HG02840 (cell line): Measurements from ENCODE around the gene CXCL1.

ENCODE experiments used
- ATAC-seq: cut with Tn5 transposase; IDR thresholded peaks from one replicate; pipeline ENCODE4 v1.9.1; 2021; ENCODE audit warnings: mild to moderate bottlenecking, moderate library complexity, moderate number of reproducible peaks; ENCODE audit not compliant: unreplicated experiment, low FRiP score

CXCL1 gene

GRCh38 chr4:73869130-73870055 is at the start of gene CXCL1:
CXCL1 (plus strand) TSS chr4:73869393; CDS start chr4:73869471, 78 bp downstream.
- ATAC-seq, result no peak

GRCh38 chr4:73821325-73821724 is 47.9 kb upstream of the CXCL1 start:
- ATAC-seq, result no peak

- ATAC-seq, result no peak
These were observed 46.8 kb upstream of the CXCL1 start for GRCh38 chr4:73822389-73822788.

- no peak for ATAC-seq
These were observed 46.2 kb upstream of the CXCL1 start for GRCh38 chr4:73822812-73823504.

GRCh38 chr4:73823760-73824159 is 45.4 kb upstream of the CXCL1 start:
- no peak for ATAC-seq

GRCh38 chr4:73828956-73829355 is 40.2 kb upstream of the CXCL1 start:
- no peak for ATAC-seq

- ATAC-seq, result no peak
These were observed 37.6 kb upstream of the CXCL1 start for GRCh38 chr4:73831569-73831968.

GRCh38 chr4:73832651-73833237 is 36.4 kb upstream of the CXCL1 start:
- no peak for ATAC-seq

- no peak for ATAC-seq
These were observed 32.6 kb upstream of the CXCL1 start, which contains the start of gene CXCL6 for GRCh38 chr4:73836373-73837279. CXCL6 (plus strand) TSS chr4:73836678; CDS start chr4:73836751, 73 bp downstream.

GRCh38 chr4:73839071-73839470 is 30.1 kb upstream of the CXCL1 start:
- no peak for ATAC-seq

- no peak for ATAC-seq
These were observed 29.5 kb upstream of the CXCL1 start for GRCh38 chr4:73839715-73840114.

GRCh38 chr4:73841243-73841925 is 27.8 kb upstream of the CXCL1 start:
- no peak for ATAC-seq

GRCh38 chr4:73842696-73843095 is 26.5 kb upstream of the CXCL1 start:
- no peak for ATAC-seq

GRCh38 chr4:73843369-73843768 is 25.8 kb upstream of the CXCL1 start:
- no peak for ATAC-seq

GRCh38 chr4:73844345-73844744 is 24.8 kb upstream of the CXCL1 start:
- no peak for ATAC-seq

GRCh38 chr4:73844806-73845205 is 24.4 kb upstream of the CXCL1 start:
- no peak for ATAC-seq

- ATAC-seq, result no peak
These were observed 21.5 kb upstream of the CXCL1 start for GRCh38 chr4:73847526-73848182.

GRCh38 chr4:73848183-73848777 is 20.9 kb upstream of the CXCL1 start:
- no peak for ATAC-seq
